HG03457 (cell line): ENCODE measurements around the gene DAZAP2.
"Not testable (repeated sequence)": the region's sequence is repeated elsewhere in the genome, so short reads cannot be mapped to it uniquely, and the experiment has no call there.

Experiments used
- ATAC-seq: cut with Tn5 transposase; IDR thresholded peaks from one replicate; pipeline ENCODE4 v1.9.1; 2021; ENCODE audit warnings: moderate number of reproducible peaks; ENCODE audit not compliant: unreplicated experiment

DAZAP2 gene

DNA sequence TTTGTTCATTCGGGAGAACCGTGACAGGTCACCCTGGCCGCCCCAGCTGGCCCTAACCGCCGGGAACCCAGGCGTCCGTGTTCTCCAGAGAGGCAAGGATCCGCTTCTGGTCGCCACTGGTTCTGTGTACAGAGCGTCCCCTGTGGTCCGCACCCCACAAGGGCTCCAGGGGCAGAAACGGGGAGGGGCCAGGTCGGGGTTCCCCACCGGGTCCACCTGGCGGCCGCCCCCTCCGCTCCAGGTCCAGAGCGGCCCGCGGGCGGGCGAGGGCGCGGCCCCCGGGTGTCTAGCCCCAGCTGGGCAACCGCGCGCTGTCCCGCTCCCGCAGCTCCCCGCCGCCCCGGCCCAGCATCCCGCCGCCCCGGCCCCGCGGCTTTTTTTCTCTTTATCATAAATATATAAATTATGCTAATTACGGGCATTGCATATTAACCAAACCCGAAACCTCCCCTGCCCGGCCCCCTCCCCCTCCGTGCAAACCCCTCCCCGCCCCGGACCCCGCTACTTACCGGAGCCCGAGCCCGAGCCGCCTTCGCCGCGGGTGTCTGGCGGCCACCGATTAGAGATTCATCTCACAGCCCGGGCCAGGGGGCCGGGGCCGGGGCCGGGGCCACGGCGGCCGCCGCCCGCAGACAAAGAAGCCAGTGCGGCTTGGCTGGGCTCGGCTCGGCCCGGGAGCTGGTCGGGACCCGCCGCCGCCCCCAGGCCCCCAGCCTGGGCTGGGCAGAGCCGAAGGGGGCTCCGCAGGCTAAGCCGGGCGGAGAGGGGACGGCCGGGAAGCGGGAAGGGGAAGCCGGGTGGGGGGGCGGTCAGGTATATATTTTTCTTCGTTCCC lies 21.3 kb upstream of the DAZAP2 start:
- peak; percentile 27 for ATAC-seq

- ATAC-seq = peak; percentile 79
Measured at GRCh38 chr12:51217968-51218606, 20.5 kb upstream of the DAZAP2 start, which contains the start of gene POU6F1. Gene POU6F1, minus strand, starts transcription at chr12:51218062. Its CDS starts 11,226 bp downstream, at chr12:51206836.

DNA sequence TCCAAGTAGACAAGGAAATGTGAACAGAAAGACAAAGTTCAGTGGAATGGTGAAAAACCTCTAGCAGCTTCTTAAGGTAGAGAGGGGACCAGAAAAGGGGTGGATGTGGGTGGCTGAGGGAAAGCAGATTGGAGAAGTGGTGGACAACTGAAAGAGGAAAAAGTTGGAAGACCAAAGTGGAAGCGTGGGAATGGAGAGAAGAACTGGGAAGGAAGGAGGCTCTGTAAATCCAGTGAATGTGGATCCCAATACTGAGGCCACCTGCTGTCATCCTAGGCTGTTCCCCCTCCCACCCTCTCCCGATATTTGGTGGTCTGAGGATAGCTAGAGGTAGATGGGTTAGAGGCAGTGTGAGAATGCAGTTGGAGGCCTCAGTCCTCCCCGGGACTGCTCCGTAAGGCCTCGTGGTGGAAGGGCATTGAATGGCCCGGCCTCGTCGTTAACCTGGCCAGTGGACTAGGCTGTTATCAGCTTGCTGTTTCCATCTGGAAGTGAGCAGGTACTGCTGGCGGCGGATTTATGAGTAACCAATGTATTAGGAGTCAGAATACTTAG lies 19.9 kb upstream of the DAZAP2 start:
- ATAC-seq = no peak

DNA sequence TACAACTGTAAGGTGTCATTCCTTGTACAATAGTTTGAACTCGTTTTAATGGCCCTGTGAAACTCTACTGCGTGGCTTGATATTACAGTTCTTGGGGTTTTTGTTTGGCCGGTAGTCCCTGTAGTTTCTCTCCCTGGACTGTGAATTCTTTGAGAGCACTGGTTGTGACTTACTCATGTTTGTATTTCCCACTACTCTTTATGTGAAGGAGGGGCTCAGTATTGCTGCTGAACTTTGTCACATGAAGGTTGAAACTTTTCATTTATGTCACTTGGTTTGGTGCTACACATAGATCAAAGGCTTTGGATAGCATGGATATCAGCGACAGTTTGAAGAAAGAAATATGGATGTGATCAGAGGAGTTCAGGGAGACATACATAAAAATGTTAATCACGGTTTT lies 19.3 kb upstream of the DAZAP2 start:
- no peak for ATAC-seq

DNA sequence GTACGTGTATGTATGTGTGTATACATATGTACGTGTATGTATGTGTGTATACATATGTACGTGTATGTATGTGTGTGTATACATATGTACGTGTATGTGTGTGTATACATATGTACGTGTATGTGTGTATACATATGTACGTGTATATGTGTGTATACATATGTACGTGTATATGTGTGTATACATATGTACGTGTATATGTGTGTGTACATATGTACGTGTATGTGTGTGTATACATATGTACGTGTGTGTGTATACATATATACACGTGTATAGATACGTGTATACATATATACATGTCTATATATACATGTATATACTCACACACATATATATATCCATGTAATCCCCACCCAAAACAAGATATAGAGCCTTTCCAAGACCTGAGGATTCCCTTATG lies 18.8 kb upstream of the DAZAP2 start:
- not testable (repeated sequence) for ATAC-seq

GRCh38 chr12:51222461-51222860 lies 16.2 kb upstream of the DAZAP2 start:
- ATAC-seq = no peak

- no peak for ATAC-seq
Measured at GRCh38 chr12:51224625-51225024, 14.0 kb upstream of the DAZAP2 start.

- no peak for ATAC-seq
Measured at GRCh38 chr12:51225234-51225633, 13.4 kb upstream of the DAZAP2 start.

- no peak for ATAC-seq
Measured at GRCh38 chr12:51225771-51226170, 12.9 kb upstream of the DAZAP2 start.

DNA sequence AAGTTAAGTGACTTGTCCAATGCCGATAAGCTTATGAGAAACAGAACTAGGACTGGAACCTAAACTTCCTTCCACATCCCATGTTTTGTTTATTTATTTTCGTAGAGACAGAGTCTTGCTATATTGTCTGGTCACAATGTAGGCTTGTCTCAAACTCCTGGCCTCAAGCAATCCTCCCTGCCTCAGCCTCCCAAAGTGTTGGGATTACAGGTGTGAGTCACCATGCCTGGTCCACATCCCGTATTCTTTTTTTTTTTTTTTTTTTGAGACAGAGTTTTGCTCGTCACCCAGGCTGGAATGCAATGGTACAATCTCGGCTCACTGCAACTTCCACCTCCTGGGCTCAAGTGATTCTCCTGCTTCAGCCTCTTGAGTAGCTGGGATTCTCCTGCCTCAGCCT lies 11.5 kb upstream of the DAZAP2 start:
- not testable (repeated sequence) for ATAC-seq

- ATAC-seq = no peak
Measured at GRCh38 chr12:51227962-51228361, 10.7 kb upstream of the DAZAP2 start.

GRCh38 chr12:51229116-51229809 lies 9.4 kb upstream of the DAZAP2 start:
- no peak for ATAC-seq

GRCh38 chr12:51232642-51233041 lies 6.0 kb upstream of the DAZAP2 start:
- no peak for ATAC-seq

GRCh38 chr12:51234530-51234929 lies 4.1 kb upstream of the DAZAP2 start:
- ATAC-seq = no peak

DNA sequence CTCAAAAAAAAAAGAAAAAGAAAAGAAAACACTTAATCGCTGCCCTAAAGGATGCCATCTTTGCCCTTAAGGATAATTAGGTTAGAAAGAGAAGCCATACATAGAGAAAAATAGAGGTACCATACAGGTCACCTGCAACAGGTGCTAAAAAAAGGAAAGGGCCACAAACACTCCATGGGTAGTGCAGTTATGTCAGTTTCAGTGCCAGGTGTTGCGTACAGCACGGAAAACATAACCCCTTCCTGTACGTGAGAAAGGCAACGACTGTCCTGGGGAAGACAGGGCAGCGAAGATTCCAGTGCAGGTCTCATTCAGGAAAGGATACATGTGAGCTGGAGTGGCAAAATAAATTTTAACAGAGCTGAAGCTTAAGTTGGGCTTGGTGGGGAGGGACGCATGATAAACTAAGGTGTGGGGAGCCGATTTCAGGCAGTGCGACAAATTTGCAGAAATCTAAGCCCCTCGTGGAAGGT lies 553 bp upstream of the DAZAP2 start:
- ATAC-seq = no peak

DNA sequence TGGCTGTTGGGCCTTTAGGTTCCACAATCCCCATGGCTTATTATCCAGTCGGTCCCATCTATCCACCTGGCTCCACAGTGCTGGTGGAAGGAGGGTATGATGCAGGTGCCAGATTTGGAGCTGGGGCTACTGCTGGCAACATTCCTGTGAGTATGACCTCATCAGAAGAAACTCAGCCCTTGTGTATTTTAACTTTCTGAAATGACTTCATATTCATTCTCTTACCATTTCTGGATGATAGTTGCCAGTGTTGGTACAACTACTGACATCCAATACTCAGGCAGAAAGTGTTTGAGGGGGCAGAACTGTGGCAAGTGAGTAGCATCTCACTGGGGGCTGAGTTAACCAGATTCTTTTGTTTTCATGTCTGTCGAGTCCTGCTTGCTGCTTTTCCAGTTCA lies 2.3 kb downstream of the DAZAP2 start:
- no peak for ATAC-seq

GRCh38 chr12:51242120-51242519 lies 3.5 kb downstream of the DAZAP2 start:
- ATAC-seq = no peak

- no peak for ATAC-seq
Measured at GRCh38 chr12:51242876-51243275, 4.2 kb downstream of the DAZAP2 start.

GRCh38 chr12:51244269-51244668 lies 5.6 kb downstream of the DAZAP2 start:
- ATAC-seq = no peak

GRCh38 chr12:51245476-51246253 lies 7.0 kb downstream of the DAZAP2 start:
- ATAC-seq = no peak
